Measurements from ENCODE around the gene GGPS1. TPM values are rescaled to one million over a fixed set of nuclear protein-coding genes. Genes with fewer than 3 reads are reported as not detected.

Gene GGPS1
- total and polyA plus RNA-seq, 4 donors, result 4.8 to 13.2 (median 8.3) TPM

GRCh38 chr1:235342471-235342870, 14.1 kb downstream of the GGPS1 start:
- peaks cover 0 to under 1% (median 0%) of the 10 kb centered on the region in 4 donors for H3K4me1 ChIP-seq (ENCODE audit: control insufficient read depth in 4 of 4, insufficient read depth in 4 of 4, low read length in 3 of 4)
- no peak overlapping the region for H3K9ac ChIP-seq (ENCODE audit: low read depth in 1 of 2, low read length in 2 of 2)
- 96% methylated on average over 3 of the region's 3 CpGs for WGBS
- H3K27me3 ChIP-seq (ENCODE audit: control insufficient read depth in 4 of 4, insufficient read depth in 4 of 4, low read length in 3 of 4), result no peaks in the 10 kb centered on the region
- H3K36me3 ChIP-seq (ENCODE audit: control insufficient read depth in 4 of 4, insufficient read depth in 3 of 4, low read depth in 1 of 4, low read length in 3 of 4), result peaks cover 0 to 13% (median 7%) of the 10 kb centered on the region in 4 donors
- H3K9me3 ChIP-seq (ENCODE audit: control insufficient read depth in 4 of 4, low read length in 3 of 4), result no peaks in the 10 kb centered on the region
- TF ChIP-seq NR2F2 (IDR thresholded peaks at IDR 0.05) (no peak), FOXA1 (IDR thresholded peaks at IDR 0.05) (no peak), SP1 (IDR thresholded peaks at IDR 0.05) (no peak), YY1 (IDR thresholded peaks at IDR 0.05) (no peak), JUND (IDR thresholded peaks at IDR 0.05) (no peak), RXRA (IDR thresholded peaks at IDR 0.05) (no peak), CTCF (IDR thresholded peaks at IDR 0.05; ENCODE audit: low read depth, low read length, missing input control) (no peak), ZBTB33 (IDR thresholded peaks at IDR 0.05) (no peak), GABPA (IDR thresholded peaks at IDR 0.05 in 1 of 2, conservative IDR thresholded peaks at IDR 0.05 in 1 of 2) (no peak), EGR1 (IDR thresholded peaks at IDR 0.05; ENCODE audit: low read depth in 2 of 2) (no peak), FOXA2 (IDR thresholded peaks at IDR 0.05) (no peak), RAD21 (IDR thresholded peaks at IDR 0.05) (no peak), TAF1 (conservative IDR thresholded peaks at IDR 0.05) (no peak), HNF4A (conservative IDR thresholded peaks at IDR 0.05) (no peak)
- no peak for DNase-seq (ENCODE audit: low spot score)
- H3K27ac ChIP-seq (ENCODE audit: low read depth in 1 of 2, low read length in 2 of 2), result no peak overlapping the region
- H3K4me3 ChIP-seq (ENCODE audit: low read depth in 1 of 3, low read length in 3 of 3), result no peak overlapping the region

- no peak for DNase-seq (ENCODE audit: low spot score)
- no peak overlapping the region for H3K9ac ChIP-seq (ENCODE audit: low read depth in 1 of 2, low read length in 2 of 2)
- TF ChIP-seq NR2F2 (IDR thresholded peaks at IDR 0.05) (no peak), HNF4A (conservative IDR thresholded peaks at IDR 0.05) (no peak), MAX (IDR thresholded peaks at IDR 0.05) (no peak), RAD21 (IDR thresholded peaks at IDR 0.05) (no peak), ATF3 (IDR thresholded peaks at IDR 0.05) (no peak), FOXA1 (IDR thresholded peaks at IDR 0.05) (no peak), RXRA (IDR thresholded peaks at IDR 0.05) (no peak), HNF4G (IDR thresholded peaks at IDR 0.05) (no peak), JUND (IDR thresholded peaks at IDR 0.05) (no peak), REST (IDR thresholded peaks at IDR 0.05) (no peak), EGR1 (IDR thresholded peaks at IDR 0.05; ENCODE audit: low read depth in 2 of 2) (no peak), GABPA (IDR thresholded peaks at IDR 0.05 in 1 of 2, conservative IDR thresholded peaks at IDR 0.05 in 1 of 2) (no peak), FOXA2 (IDR thresholded peaks at IDR 0.05) (no peak), YY1 (IDR thresholded peaks at IDR 0.05) (no peak)
- H3K4me3 ChIP-seq (ENCODE audit: low read depth in 1 of 3, low read length in 3 of 3), result no peak overlapping the region
- H3K36me3 ChIP-seq (ENCODE audit: control insufficient read depth in 4 of 4, insufficient read depth in 3 of 4, low read depth in 1 of 4, low read length in 3 of 4), result peaks cover 0 to 13% (median 7%) of the 10 kb centered on the region in 4 donors
- no peaks in the 10 kb centered on the region for H3K9me3 ChIP-seq (ENCODE audit: control insufficient read depth in 4 of 4, low read length in 3 of 4)
- WGBS, result 95% methylated on average over 5 of the region's 5 CpGs
- no peaks in the 10 kb centered on the region for H3K27me3 ChIP-seq (ENCODE audit: control insufficient read depth in 4 of 4, insufficient read depth in 4 of 4, low read length in 3 of 4)
- H3K27ac ChIP-seq (ENCODE audit: low read depth in 1 of 2, low read length in 2 of 2), result no peak overlapping the region
- H3K4me1 ChIP-seq (ENCODE audit: control insufficient read depth in 4 of 4, insufficient read depth in 4 of 4, low read length in 3 of 4), result no peaks in the 10 kb centered on the region
Observed at GRCh38 chr1:235343726-235344125, 15.4 kb downstream of the GGPS1 start.

Data from liver (tissue), 9 donors.